Measurements from ENCODE around the gene TIMP3.
A peak's percentile ranks its signal among the peaks of the same experiment; 100 is the strongest.
"Not testable (repeated sequence)": the region's sequence is repeated elsewhere in the genome, so short reads cannot be mapped to it uniquely, and the experiment has no call there.

The TIMP3 gene

GRCh38 chr22:32801537-32802236 lies at the start of gene TIMP3:
TSS of gene TIMP3 (plus strand) at chr22:32801705. CDS start at chr22:32802002, 297 bp downstream.
- peak; percentile 54 for DNase-seq

- DNase-seq, result no peak
Measured at GRCh38 chr22:32752326-32752725, 49.2 kb upstream of the TIMP3 start.

GRCh38 chr22:32752816-32753520 lies 48.5 kb upstream of the TIMP3 start:
- no peak for DNase-seq

- DNase-seq, result no peak
Measured at GRCh38 chr22:32753591-32753990, 47.9 kb upstream of the TIMP3 start.

- DNase-seq, result no peak
Measured at GRCh38 chr22:32754413-32755041, 47.0 kb upstream of the TIMP3 start.

GRCh38 chr22:32757086-32757762 lies 44.3 kb upstream of the TIMP3 start:
- DNase-seq, result not testable (repeated sequence)

- DNase-seq, result no peak
Measured at GRCh38 chr22:32758866-32759385, 42.6 kb upstream of the TIMP3 start.

- DNase-seq, result no peak
Measured at GRCh38 chr22:32760396-32760795, 41.1 kb upstream of the TIMP3 start.

GRCh38 chr22:32760815-32761214 lies 40.7 kb upstream of the TIMP3 start:
- no peak for DNase-seq

GRCh38 chr22:32761251-32761903 lies 40.1 kb upstream of the TIMP3 start:
- DNase-seq, result no peak

- no peak for DNase-seq
Measured at GRCh38 chr22:32764330-32765131, 37.0 kb upstream of the TIMP3 start.

GRCh38 chr22:32765132-32765618 lies 36.3 kb upstream of the TIMP3 start:
- no peak for DNase-seq

- DNase-seq, result no peak
Measured at GRCh38 chr22:32771756-32772155, 29.7 kb upstream of the TIMP3 start.

- DNase-seq, result no peak
Measured at GRCh38 chr22:32775957-32776356, 25.5 kb upstream of the TIMP3 start.

- DNase-seq, result no peak
Measured at GRCh38 chr22:32776397-32776796, 25.1 kb upstream of the TIMP3 start.

GRCh38 chr22:32776802-32777201 lies 24.7 kb upstream of the TIMP3 start:
- no peak for DNase-seq

- no peak for DNase-seq
Measured at GRCh38 chr22:32777987-32778386, 23.5 kb upstream of the TIMP3 start.

GRCh38 chr22:32780726-32781310 lies 20.7 kb upstream of the TIMP3 start:
- DNase-seq, result no peak

GRCh38 chr22:32781695-32782094 lies 19.8 kb upstream of the TIMP3 start:
- DNase-seq, result no peak

- no peak for DNase-seq
Measured at GRCh38 chr22:32785321-32786026, 16.0 kb upstream of the TIMP3 start.

GRCh38 chr22:32786027-32786418 lies 15.5 kb upstream of the TIMP3 start:
- no peak for DNase-seq

All from kidney glomerular epithelial cell (primary cell).